GM23338 (cell line): ENCODE measurements around the gene ARHGEF40. TPM values are rescaled to one million over a fixed set of nuclear protein-coding genes. Genes with fewer than 3 reads are reported as not detected.

Experiments
- ATAC-seq: fragments of 200-7000 bp; cut with Tn5 transposase; 3 replicates; pipeline ENCODE4 v1.9.1; 2020
- DNase-seq: peaks from one replicate; pipeline ENCODE4 v3.0.0-alpha.2; 2015; ENCODE audit warnings: low spot score
- H2AFZ ChIP-seq: fragments of 200-600 bp; sonication (generic); 2 replicates; pipeline ENCODE4 v1.8.0; 2016; ENCODE audit warnings: antibody characterized with exemption, mild to moderate bottlenecking, moderate library complexity
- H3F3A ChIP-seq: fragments of 200-600 bp; sonication (generic); replicated peaks from 2 replicates; pipeline ENCODE4 v1.8.0; 2017; ENCODE audit warnings: antibody characterized with exemption, mixed run types, low read depth
- H3K27ac ChIP-seq: fragments of 200-600 bp; sonication (generic); 2 replicates; pipeline ENCODE4 v1.6.1; 2016; ENCODE audit warnings: low read depth
- H3K27me3 ChIP-seq: fragments of 200-600 bp; sonication (generic); 2 replicates; pipeline ENCODE4 v1.8.0; 2016; ENCODE audit warnings: mild to moderate bottlenecking, mixed run types, moderate library complexity; ENCODE audit not compliant: insufficient read depth
- H3K36me3 ChIP-seq: fragments of 200-600 bp; sonication (generic); 2 replicates; pipeline ENCODE4 v1.8.0; 2016; ENCODE audit warnings: mild to moderate bottlenecking; ENCODE audit not compliant: insufficient read depth
- H3K4me1 ChIP-seq: fragments of 200-600 bp; sonication (generic); 2 replicates; pipeline ENCODE4 v1.8.0; 2016; ENCODE audit warnings: mild to moderate bottlenecking, moderate library complexity; ENCODE audit not compliant: insufficient read depth
- H3K4me2 ChIP-seq: fragments of 200-600 bp; sonication (generic); 2 replicates; pipeline ENCODE4 v1.7.1; 2017; ENCODE audit warnings: mixed run types
- H3K4me3 ChIP-seq: fragments of 200-600 bp; sonication (generic); 2 replicates; pipeline ENCODE4 v1.6.1; 2016; ENCODE audit warnings: mixed run types
- H3K79me2 ChIP-seq: fragments of 200-600 bp; sonication (generic); replicated peaks from 2 replicates; pipeline ENCODE4 v1.8.0; 2017; ENCODE audit warnings: mild to moderate bottlenecking; ENCODE audit not compliant: insufficient read depth
- H3K9me2 ChIP-seq: fragments of 200-600 bp; sonication (generic); 2 replicates; pipeline ENCODE4 v1.8.0; 2017; ENCODE audit not compliant: insufficient read depth
- H4K20me1 ChIP-seq: fragments of 200-600 bp; sonication (generic); replicated peaks from 2 replicates; pipeline ENCODE4 v1.8.0; 2017; ENCODE audit warnings: mild to moderate bottlenecking; ENCODE audit not compliant: insufficient read depth
- H3K27ac Mint-ChIP-seq: 2 replicates; pipeline ENCODE4 v1.8.0; 2020; ENCODE audit warnings: inconsistent platforms, mild to moderate bottlenecking, moderate library complexity, mixed read lengths
- H3K27me3 Mint-ChIP-seq: 3 replicates; pipeline ENCODE4 v1.8.0; 2022; ENCODE audit warnings: low read depth, mild to moderate bottlenecking, moderate library complexity, mixed read lengths, inconsistent platforms; ENCODE audit not compliant: insufficient read depth, poor library complexity
- H3K36me3 Mint-ChIP-seq: 3 replicates; pipeline ENCODE4 v1.8.0; 2021; ENCODE audit warnings: low read depth, mild to moderate bottlenecking, inconsistent platforms, moderate library complexity, mixed read lengths
- H3K4me1 Mint-ChIP-seq: 3 replicates; pipeline ENCODE4 v1.8.0; 2020; ENCODE audit warnings: mild to moderate bottlenecking, inconsistent platforms, mixed read lengths
- H3K4me3 Mint-ChIP-seq: 3 replicates; pipeline ENCODE4 v1.8.0; 2021; ENCODE audit warnings: moderate library complexity, mild to moderate bottlenecking, inconsistent platforms, mixed read lengths
- H3K9me3 Mint-ChIP-seq: 3 replicates; pipeline ENCODE4 v1.8.0; 2020; ENCODE audit warnings: moderate library complexity, mild to moderate bottlenecking, inconsistent platforms, mixed read lengths
- CREB1 ChIP-seq: fragments of 250-450 bp; sonication (Bioruptor Pico); IDR thresholded peaks from 2 replicates; pipeline ENCODE4 v1.5.0; 2020; ENCODE audit warnings: low read depth, mild to moderate bottlenecking, moderate library complexity
- EZH2 ChIP-seq: fragments of 200-600 bp; sonication (generic); IDR thresholded peaks from one replicate; pipeline ENCODE4 v1.8.0; 2017; ENCODE audit warnings: antibody characterized with exemption, mild to moderate bottlenecking, low read depth; ENCODE audit not compliant: unreplicated experiment
- EZH2phosphoT487 ChIP-seq: fragments of 200-600 bp; sonication (generic); IDR thresholded peaks from one replicate; pipeline ENCODE4 v1.8.1; 2018; ENCODE audit warnings: antibody characterized with exemption; ENCODE audit not compliant: unreplicated experiment
- JUNB ChIP-seq: IDR thresholded peaks from one replicate; pipeline ENCODE4 v1.6.1; 2016; ENCODE audit warnings: antibody characterized with exemption; ENCODE audit not compliant: unreplicated experiment
- POLR2AphosphoS5 ChIP-seq: IDR thresholded peaks from 2 replicates; pipeline ENCODE4 v1.6.1; 2016; ENCODE audit warnings: antibody characterized with exemption, low read depth
- STAT1 ChIP-seq: IDR thresholded peaks from one replicate; pipeline ENCODE4 v1.6.1; 2016; ENCODE audit warnings: antibody characterized with exemption; ENCODE audit not compliant: unreplicated experiment
- ZNF114 ChIP-seq: fragments of 250-450 bp; sonication (Bioruptor Pico); IDR thresholded peaks from 2 replicates; pipeline ENCODE4 v1.5.0; 2020; ENCODE audit warnings: mild to moderate bottlenecking, moderate library complexity
- ZNF331 ChIP-seq: fragments of 250-450 bp; sonication (Bioruptor Pico); IDR thresholded peaks from 2 replicates; pipeline ENCODE4 v1.5.0; 2020; ENCODE audit warnings: low read depth, mild to moderate bottlenecking, moderate library complexity
- polyA plus RNA-seq: library from polyadenylated mRNA; unstranded; fragments of >200 nt; fragmentation: Nextera tagmentation; extraction: Ambion mirVana; gene quantifications from 2 replicates; pipeline ENCODE4 v1.2.1, GENCODE V29; 2016
- total RNA-seq: library from RNA; depleted of rRNA; stranded (reverse); fragments of >200 nt; shearing (Covaris generic); gene quantifications from 2 replicates; pipeline ENCODE4 v1.2.3, GENCODE V29; 2014
- TF ChIP-seq, protein P1 (sequence below): IDR thresholded peaks from one replicate; pipeline ENCODE4 v1.6.1; 2018; ENCODE audit warnings: antibody characterized with exemption; ENCODE audit not compliant: unreplicated experiment
- TF ChIP-seq, protein P2 (sequence below): IDR thresholded peaks from 2 replicates; pipeline ENCODE4 v1.6.1; 2016; ENCODE audit warnings: antibody characterized with exemption
- TF ChIP-seq, protein P3 (sequence below), 2 experiments: fragments of 200-600 bp in 1 of 2; sonication (generic) in 1 of 2; conservative IDR thresholded peaks; 2 replicates each; pipeline versions ENCODE4 v1.5.1 to v1.6.1; 2016 to 2017; ENCODE audit warnings: antibody characterized with exemption in 2 of 2, low read depth in 2 of 2, mild to moderate bottlenecking in 2 of 2, moderate library complexity in 1 of 2

The ARHGEF40 gene
- total and polyA plus RNA-seq, 2 experiments from 2014 or later: 17.7 to 44.6 TPM

DNA sequence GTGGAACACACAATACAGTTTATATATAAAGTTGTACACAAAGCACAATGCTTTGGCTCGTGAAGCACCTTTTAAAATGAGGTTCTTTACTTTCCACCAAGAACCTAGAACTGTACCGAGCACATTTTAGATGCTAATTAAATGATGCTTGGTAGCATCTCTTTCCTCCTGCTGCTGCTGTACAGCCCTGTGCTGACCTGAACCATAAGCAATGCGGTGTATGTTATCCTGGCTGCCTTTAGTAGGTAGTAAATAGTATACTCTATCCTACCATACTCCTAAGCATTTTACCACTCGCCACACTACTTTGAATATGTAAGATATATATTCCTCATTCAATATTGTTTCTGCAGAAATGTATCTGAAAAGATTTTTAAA lies 15.3 kb upstream of the ARHGEF40 start (continued):
- TF ChIP-seq, protein P1, sequence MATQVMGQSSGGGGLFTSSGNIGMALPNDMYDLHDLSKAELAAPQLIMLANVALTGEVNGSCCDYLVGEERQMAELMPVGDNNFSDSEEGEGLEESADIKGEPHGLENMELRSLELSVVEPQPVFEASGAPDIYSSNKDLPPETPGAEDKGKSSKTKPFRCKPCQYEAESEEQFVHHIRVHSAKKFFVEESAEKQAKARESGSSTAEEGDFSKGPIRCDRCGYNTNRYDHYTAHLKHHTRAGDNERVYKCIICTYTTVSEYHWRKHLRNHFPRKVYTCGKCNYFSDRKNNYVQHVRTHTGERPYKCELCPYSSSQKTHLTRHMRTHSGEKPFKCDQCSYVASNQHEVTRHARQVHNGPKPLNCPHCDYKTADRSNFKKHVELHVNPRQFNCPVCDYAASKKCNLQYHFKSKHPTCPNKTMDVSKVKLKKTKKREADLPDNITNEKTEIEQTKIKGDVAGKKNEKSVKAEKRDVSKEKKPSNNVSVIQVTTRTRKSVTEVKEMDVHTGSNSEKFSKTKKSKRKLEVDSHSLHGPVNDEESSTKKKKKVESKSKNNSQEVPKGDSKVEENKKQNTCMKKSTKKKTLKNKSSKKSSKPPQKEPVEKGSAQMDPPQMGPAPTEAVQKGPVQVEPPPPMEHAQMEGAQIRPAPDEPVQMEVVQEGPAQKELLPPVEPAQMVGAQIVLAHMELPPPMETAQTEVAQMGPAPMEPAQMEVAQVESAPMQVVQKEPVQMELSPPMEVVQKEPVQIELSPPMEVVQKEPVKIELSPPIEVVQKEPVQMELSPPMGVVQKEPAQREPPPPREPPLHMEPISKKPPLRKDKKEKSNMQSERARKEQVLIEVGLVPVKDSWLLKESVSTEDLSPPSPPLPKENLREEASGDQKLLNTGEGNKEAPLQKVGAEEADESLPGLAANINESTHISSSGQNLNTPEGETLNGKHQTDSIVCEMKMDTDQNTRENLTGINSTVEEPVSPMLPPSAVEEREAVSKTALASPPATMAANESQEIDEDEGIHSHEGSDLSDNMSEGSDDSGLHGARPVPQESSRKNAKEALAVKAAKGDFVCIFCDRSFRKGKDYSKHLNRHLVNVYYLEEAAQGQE: no peak

DNA sequence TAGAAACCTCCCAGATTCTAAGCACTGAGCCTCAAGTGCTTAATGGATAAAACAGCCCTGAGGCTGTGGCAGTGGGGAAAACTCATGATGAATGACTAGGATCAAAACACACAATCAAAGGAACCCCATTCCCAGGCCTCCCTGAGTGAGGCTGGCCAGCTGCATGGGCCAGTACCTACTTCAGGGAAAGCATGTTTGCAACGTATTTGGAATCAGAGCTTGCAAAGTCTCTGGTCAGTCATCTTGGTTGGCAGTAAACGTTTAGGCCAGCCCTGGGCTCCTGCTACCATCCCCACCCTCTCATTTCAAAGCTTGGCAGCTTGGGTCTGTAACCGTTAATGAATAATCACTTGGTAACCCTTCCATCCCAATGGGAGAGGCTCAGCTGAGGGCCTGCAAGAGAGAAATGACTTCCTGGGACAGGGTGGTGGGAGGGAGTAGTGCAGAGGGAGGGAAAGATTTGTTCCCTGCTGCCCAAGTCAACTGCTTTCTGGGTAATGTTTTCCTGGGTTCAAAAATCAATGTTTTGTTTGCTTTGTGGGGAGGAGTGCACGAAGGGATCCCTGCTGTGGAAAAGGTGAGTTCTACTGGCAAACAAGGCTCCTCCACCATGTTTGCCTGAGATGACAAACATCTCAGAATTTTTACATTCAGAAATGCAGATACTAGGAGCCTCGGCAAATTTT lies 14.5 kb upstream of the ARHGEF40 start:
- Histone ChIP-seq H3K9me2 (no peaks in the 10 kb centered on the region), H2AFZ (peak overlapping the region; percentile 85), H3K27ac (no peak overlapping the region), H3K4me2 (no peak overlapping the region), H3K79me2 (no peaks in the 10 kb centered on the region), H3K36me3 (no peaks in the 10 kb centered on the region), H3K4me3 (no peak overlapping the region), H3K4me1 (peaks cover 6% of the 10 kb centered on the region; the same call in 1 of the 2 replicates), H3F3A (no peaks in the 10 kb centered on the region), H4K20me1 (no peaks in the 10 kb centered on the region), H3K27me3 (no peaks in the 10 kb centered on the region)
- peak; percentile 74 for ATAC-seq
- Mint-ChIP-seq H3K27me3 (peaks cover 5% of the 10 kb centered on the region), H3K4me3 (no peak overlapping the region), H3K4me1 (peaks cover 10% of the 10 kb centered on the region; the same call in 2 of the 3 replicates), H3K9me3 (no peaks in the 10 kb centered on the region), H3K27ac (no peak overlapping the region), H3K36me3 (no peaks in the 10 kb centered on the region)
- peak; percentile 26 for DNase-seq
- TF ChIP-seq ZNF331 (CRISPR knock-in tag) (no peak), CREB1 (no peak), STAT1 (no peak), JUNB (no peak), EZH2 (no peak), ZNF114 (CRISPR knock-in tag) (no peak), EZH2phosphoT487 (no peak), POLR2AphosphoS5 (no peak)
- TF ChIP-seq, protein P2, sequence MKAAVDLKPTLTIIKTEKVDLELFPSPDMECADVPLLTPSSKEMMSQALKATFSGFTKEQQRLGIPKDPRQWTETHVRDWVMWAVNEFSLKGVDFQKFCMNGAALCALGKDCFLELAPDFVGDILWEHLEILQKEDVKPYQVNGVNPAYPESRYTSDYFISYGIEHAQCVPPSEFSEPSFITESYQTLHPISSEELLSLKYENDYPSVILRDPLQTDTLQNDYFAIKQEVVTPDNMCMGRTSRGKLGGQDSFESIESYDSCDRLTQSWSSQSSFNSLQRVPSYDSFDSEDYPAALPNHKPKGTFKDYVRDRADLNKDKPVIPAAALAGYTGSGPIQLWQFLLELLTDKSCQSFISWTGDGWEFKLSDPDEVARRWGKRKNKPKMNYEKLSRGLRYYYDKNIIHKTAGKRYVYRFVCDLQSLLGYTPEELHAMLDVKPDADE: no peak
- TF ChIP-seq, protein P1: no peak
- TF ChIP-seq, protein P3, sequence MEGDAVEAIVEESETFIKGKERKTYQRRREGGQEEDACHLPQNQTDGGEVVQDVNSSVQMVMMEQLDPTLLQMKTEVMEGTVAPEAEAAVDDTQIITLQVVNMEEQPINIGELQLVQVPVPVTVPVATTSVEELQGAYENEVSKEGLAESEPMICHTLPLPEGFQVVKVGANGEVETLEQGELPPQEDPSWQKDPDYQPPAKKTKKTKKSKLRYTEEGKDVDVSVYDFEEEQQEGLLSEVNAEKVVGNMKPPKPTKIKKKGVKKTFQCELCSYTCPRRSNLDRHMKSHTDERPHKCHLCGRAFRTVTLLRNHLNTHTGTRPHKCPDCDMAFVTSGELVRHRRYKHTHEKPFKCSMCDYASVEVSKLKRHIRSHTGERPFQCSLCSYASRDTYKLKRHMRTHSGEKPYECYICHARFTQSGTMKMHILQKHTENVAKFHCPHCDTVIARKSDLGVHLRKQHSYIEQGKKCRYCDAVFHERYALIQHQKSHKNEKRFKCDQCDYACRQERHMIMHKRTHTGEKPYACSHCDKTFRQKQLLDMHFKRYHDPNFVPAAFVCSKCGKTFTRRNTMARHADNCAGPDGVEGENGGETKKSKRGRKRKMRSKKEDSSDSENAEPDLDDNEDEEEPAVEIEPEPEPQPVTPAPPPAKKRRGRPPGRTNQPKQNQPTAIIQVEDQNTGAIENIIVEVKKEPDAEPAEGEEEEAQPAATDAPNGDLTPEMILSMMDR (conservative IDR thresholded peaks at IDR 0.05; ENCODE audit: low read depth in 2 of 2): no peak
